GM21529 (cell line): Measurements from ENCODE around the gene ZNF618.

Experiments
- ATAC-seq: cut with Tn5 transposase; IDR thresholded peaks from one replicate; pipeline ENCODE4 v1.9.1; 2021; ENCODE audit not compliant: unreplicated experiment

ZNF618 gene

DNA sequence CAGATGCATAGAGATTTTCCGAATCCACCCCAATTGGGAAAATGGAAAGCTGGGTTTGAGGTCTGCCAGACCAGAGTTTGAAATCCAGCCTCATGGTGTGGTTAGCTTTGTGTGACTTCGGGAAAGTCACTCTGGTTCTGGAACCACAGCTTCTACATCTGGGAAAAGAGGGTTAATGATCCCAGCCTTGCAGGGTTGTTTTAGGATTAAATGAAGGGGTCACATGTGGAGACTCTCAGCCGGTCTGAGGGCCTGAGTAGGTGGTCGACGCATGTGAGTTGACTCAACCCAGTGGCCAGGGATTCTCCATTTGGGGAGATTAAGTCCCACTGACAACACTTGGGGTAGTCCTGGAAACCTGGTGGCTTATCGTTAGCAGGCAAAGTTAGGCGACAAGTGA lies 6.1 kb downstream of the ZNF618 start:
- ATAC-seq = no peak

DNA sequence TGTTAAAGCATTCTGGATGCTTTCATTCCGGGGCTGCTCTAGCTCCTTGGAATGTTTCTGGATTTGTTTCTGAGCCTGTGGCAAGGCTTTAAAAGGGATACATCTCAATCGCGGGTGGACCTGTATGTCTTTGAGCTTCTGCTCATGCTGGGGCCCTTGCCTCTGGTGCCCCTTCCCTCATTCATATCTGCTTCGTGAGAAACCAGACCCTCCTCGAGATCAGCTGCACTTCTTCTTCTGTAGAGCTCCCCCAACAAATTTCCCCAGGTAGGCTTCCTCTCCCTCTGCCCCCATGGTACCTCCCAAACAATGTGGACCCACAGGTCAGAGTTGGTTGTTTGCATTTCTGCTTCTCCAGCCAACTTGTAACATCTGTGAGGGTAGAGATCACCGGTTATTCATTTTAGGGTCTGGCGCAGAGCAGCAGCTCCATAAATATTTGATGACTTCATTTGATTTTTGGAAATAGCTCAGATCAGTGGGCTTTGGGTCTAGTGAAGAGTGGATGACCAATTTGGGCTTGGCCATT lies 6.6 kb downstream of the ZNF618 start:
- no peak for ATAC-seq

DNA sequence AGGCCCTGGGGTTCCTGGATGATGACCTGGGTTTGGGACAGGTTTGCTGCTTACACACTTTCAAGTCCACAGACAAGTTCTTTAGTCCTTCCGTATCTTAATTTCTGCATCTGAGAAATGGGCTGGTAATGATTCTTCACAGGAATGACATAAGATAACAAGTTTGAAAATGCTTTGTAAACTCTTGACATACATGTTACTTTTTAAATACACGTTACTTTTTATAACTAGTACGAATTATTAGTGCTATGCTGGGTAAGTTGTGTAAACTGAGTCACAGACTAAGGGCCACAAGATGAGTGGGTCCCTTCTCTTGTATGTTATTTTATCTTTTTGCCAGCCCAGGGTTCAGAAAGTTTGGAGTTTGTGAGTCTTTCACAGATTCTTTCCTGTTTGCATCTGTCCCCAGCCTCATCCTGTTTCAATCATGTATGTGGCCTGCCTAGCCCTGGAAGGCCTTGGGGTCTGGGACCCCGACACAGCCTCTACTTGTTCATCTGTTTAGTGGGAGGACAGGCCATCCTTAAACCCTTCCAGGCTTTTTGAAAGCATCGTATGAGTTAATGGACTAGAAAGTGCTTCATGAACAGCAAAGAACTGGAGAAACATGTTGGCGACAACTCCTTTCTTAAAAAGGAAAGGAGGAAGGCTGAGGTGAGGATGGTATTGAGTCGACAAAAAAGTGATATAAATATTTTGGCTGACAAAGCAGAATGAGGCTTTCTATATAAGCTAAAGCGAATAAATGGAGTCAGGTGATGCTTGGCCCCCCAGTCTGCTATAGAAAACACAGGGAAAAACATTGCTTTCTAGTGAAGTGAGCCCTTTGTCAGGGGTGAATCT lies 9.3 kb downstream of the ZNF618 start:
- no peak for ATAC-seq

DNA sequence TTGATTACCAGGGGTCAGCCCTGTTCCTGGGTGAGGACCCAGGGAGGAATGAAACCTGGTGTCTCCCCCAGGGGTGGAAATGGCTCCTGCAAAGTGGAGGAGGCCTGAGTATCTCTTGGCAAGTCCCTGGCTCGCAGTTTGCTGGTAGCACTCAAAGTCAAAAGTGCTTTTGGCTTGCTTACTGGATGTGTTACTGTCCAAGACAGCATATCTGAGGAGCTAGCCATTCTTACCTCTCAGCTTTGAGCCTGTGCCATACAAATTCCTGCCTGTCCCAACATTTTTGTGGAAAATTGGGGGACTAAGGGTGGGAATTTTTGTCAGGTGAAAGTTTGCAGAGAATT lies 9.9 kb downstream of the ZNF618 start:
- no peak for ATAC-seq

DNA sequence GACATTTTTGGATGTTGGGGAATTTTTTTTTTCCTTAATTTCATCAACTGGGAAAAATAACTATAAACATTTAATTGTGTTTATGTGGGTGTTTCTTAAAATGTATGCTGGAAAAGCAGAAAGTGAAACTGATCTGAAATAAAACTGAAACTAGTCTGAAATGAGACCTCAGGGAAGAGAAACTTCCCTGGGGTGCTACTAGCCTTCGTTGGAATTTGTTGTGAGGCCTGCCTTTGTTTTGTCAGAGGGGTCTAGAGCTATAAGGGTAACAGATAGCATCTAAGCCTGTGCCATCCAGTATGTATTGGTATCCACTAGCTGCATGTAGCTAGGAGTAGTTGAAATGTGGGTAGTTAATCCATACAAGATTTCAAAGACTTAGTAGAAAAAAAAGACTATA lies 10.4 kb downstream of the ZNF618 start:
- no peak for ATAC-seq

DNA sequence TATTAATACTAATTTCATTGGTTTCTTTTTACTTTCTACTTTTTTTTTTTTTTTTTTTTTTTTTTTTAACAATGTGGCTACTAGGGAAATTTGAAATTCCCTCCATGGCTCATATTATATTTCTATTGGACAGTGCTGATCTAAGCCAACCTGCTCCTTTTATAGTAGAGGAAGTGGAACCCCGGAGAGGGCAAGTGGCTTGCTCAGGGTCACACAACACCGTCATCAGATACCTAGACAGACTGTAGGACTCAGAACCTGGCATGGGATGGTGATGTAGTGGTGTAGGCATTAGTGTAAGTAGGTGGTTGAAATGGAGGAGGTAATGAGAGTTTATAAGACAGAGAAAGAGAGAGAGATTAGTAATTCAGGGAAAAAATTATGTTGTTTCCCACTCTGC lies 10.8 kb downstream of the ZNF618 start:
- ATAC-seq = no peak

DNA sequence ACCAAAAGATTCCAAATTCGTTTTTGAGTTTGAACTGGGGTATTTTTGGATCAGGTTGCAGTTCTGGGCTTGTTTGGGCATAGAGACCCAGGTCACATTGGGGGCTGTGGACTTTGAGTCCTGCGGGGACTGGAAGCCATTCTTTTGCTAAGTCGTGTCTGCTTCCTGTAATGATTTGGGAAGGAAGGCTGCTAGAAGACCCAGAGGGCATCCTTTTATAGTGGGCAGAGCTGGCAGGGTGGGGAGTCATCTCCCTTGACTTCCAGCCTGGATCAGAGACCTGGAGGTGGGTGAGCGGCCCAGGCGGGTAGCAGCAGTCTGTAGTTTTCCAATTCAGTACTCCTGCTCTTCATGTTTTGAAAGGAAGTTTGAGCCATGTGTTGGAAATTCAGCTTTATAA lies 11.3 kb downstream of the ZNF618 start:
- no peak for ATAC-seq

DNA sequence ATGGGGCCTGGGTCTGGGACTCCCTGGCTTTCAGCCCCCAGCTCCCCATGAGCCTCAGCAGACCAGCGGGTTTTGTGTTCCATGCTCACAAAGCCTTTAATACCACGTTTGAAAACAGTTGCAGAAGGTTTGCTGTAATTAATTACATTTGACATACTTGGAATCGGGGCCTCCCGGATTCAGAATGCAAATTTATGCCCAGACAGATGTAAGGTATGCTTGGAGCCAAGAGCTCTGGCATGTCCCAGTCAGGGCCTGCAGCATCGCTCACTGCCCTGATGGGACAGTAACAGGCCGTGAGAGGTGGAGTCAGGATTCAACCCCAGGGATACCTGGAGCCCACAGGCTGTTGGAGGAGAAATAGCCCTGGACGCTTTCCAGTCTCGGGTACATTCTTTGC lies 12.2 kb downstream of the ZNF618 start:
- ATAC-seq = no peak

DNA sequence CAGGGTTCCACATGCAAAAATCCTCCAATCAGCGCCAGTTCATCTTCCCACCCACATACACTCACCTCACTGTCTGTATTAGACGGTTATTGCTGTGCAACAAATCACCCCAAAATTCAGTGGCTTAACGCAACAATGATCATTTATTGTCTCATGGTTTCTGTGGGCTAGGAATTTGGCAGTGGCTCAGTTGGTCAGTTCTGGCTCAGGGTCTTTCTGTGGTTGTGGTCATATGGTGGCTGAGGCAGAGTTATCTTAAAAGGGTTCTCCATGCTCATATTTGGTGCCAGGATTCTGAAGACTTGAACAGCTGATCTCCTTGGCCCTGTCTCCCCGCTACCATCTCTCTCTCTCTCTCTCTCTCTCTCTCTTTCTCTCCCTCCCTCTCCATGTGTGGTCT lies 12.9 kb downstream of the ZNF618 start:
- no peak for ATAC-seq

DNA sequence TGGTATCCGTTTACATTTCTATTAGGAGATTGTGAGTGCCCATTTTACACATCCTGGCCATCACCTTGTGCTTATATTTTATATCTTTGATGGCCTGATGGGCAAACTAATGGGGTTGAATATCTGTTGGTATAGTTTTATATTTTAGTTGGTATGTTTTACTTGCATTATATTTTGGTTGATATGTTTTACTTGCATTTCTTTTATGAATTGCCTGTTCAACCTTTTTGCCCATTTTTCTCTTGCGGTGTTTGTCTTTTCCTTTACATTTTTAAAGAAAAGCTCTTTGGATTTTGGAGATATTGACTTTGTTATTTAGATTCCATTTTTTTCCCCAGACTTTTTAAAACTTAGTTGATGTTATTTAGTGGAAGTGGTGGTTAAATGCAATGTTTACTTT lies 14.6 kb downstream of the ZNF618 start:
- ATAC-seq = no peak

DNA sequence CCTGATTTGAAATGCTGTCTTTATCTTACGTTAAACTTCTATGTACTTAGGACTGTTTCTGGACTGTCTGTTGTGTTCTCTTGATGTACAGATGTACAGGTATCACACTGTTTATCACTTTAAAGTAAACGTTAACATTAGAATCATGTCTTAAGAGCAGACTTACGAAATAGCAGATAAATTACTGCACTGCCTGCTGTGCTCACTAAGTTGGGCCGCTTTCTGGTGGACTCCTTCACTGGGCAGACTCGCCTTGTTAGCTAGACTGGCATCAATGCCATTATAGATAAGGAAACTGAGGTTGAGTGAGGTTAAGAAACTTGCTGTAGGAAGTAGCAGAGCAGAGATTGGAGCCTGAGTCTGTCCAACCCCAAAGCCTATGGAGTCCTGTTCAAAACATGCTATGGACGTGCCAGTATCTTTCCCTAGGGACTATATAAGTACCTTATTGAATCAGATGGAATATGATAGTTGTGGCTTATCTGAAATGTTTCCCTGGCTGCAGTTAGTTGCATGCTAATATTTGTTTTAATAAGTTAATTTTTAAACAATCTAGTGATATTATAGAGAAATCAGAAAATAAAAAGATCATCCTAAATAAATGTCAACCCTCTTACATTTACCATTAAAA lies 16.9 kb downstream of the ZNF618 start:
- ATAC-seq = no peak

DNA sequence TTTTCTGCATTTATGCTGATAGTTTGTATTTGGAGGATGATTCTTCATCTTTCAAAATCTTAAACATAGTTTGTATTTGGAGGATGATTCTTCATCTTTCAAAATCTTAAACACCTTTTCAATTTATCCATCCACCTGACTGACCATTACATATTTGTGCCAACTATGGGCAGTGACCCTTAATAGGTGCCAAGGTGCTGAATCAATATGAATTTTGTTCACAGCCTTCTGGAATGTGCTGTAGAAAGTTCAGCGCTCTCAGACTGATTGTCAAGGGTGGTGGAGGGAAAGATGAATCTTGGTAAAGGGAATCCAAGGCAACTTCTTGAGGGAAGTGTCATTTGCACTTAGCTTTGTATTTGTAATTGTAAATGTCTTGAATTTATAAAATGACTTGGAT lies 18.1 kb downstream of the ZNF618 start:
- ATAC-seq = no peak

DNA sequence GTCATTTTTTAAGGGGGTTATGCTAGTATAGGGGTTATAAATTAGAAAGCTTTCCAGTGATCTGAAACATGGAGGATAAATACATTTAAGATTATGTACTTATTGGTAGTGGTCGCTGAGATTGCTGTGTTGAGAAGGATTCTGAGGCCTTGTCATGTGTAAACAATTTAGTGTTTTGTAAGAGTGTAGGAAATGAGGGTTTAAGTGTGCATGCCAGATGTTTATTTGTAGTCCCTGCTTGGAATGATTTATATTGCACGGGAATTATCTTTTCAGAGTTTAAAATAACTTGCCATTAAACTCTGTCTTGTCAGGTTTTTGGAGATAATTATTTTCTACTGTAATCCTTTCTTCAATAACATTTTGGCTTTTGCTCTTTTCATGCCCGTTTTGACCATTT lies 19.4 kb downstream of the ZNF618 start:
- ATAC-seq = no peak

DNA sequence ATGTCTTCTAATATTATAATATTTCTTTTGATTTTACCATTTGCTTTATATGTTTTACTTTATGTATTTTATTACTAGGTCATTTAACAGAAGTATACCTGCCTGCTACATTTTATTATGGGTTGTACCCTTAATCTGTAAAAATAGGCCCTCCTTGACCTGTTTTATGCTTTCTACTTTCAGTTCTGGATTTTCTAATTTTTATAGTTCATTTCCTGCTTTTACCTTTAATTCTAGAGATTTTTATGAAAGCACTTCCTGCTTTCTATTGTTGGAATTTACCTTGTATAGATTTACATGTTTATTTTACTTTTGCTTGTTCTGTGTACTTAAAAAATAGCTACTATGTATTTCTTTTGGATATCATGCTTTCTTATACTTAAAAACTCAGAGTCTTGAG lies 20.6 kb downstream of the ZNF618 start:
- no peak for ATAC-seq

DNA sequence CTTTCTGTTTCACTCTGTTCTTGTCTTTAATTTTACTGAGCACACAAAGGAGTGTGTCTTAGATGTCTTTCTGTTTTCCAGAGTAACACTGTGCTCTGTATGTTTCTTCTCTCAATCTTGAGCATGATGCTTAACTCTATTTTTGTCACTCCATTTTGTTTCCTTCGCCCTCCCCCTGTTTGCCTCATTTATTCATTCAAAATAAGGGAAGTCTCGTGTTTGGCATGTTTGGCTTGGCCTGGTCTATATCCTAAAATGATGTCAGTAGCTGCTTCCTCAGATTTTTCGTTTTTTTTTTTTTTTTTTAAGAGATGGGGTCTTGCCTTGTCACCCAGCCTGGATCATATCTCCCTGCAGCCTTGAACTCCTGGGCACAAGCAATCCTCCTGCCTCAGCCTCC lies 22.0 kb downstream of the ZNF618 start:
- no peak for ATAC-seq

DNA sequence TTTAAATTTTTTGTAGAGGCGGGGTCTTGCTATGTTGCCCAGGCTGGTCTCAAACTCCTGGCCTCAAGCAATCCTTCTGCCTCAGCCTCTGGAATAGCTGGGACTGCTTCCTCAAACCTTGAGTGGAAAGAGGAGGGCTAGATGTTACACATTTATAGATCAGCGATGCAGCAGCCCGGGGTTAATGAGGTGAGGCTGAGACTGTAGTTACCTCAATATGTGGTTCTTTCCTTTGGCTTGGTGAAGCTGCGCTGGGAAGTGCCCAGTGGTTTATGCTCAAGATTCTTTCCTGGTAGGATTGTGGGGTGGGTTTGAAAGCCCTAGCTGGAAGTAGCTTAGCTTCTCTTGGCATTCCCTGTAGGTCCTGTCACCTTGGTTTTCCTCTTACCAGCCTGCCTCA lies 22.5 kb downstream of the ZNF618 start:
- ATAC-seq = no peak

DNA sequence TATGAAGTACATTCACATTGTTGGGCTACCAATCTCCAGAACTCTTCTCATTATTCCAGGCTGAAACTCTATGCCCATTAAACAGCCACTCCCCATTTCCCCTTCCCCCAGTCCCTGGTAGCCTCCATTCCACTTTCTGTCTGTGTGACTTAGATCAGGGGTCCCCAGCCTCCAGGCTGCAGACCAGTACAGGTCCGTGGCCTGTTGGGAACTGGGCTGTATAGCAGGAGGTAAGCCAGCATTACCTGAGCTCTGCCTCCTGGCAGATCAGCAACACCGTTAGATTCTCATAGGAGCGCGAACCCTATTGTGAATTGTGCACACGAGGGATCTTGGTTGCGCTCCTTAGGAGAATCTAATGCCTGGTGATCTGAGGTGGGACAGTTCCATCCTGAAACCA lies 23.1 kb downstream of the ZNF618 start:
- ATAC-seq = no peak

DNA sequence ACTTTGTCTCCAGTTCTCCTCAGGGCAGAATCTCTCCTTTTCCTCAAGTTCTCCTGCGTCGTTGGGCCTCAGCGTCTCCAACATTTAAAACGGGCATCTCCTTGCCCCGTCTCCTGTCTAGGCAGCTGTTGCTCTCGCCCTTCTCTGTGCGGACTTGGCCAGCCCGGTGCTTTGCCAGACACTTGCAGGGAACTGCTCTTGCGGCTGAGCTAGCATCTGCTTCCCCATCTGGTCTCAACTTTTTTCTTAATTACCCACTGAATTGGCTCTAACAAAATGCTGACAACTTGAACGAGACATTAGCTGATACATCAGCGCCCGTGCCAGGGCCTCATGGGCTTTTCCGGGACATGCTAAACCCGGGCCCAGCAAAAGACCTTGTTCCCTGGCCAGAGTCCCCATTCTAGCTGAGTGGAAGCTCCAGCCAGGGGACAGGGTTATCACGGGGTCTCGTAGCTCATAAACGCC lies 25.1 kb downstream of the ZNF618 start:
- no peak for ATAC-seq

DNA sequence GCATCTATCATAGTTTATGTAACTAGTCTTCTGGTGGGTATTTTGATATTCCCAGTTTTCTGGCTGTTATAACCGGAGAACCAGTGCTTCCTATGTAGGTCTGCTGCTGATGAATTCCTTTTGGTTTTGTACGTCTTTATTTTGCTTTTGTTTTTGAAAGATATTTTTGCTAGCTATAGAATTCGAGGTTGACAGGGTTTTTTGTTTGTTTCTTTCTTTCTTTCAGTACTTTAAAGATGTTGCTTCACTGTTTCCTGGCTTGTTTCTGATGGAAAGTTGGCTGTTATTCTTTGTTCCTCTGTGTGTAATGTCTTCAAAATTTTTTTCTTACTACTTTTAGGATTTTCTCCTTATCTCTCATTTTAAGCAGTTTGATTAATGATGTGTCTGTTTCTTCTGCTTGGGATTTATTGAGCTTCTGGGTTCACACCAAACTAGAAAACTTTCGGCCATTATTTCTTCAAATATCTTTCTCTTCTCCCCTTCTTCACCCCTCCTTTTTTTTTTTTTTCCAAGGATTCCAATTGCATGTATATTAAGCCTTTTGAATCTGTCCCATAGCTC lies 27.5 kb downstream of the ZNF618 start:
- no peak for ATAC-seq

DNA sequence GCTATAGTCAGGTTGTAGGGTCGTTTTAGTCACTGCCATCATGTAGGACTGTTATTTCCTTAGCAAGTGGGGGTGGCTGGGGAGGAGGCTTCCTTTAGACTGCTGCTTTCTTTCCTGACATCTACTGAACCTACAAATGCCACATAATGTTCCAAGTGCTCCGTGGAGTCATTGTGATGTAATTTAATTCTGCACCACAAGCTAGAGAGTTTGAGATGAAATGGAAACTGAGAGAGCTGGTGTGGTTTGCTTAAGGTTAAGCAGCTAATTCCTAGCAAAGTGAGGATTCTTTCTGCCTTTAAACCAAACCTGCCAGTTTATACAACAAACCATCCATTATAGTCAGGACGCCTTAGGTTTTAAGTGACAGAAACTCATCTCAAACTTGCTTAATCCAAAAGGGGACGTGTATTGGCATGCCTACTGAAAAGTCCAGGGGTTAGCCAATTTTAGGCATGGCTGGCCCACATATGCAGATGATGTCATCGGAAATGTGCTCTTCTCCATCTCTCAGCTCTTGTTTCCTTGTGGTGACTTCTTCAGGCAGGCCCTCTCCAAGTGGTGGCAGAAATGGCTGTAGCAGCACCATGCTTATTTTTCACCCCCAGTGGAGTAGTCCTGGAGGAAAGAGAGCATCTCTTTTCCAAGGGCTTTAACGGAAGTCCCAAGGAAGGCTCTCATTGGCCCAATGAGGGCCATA lies 30.5 kb downstream of the ZNF618 start:
- ATAC-seq = no peak

DNA sequence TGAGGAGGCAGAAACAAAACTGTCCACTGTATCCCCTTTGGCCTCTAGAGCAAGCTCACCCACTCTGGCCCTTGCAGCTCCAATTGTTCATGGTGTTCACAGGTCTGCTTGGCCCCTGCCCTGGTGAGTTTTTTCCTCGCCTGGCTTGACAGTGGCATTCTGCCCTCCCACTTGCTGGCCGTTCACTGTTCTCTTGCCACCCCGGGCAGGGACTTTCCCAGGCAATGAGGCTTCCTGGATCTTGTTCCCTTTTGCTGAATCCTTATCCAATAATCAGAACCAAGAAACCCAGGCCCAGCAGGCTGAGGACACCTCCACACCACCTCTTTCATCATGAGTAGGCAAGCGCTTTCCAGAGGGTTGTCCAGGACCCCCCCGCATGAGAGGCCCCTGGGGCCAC lies 31.2 kb downstream of the ZNF618 start:
- ATAC-seq = no peak

DNA sequence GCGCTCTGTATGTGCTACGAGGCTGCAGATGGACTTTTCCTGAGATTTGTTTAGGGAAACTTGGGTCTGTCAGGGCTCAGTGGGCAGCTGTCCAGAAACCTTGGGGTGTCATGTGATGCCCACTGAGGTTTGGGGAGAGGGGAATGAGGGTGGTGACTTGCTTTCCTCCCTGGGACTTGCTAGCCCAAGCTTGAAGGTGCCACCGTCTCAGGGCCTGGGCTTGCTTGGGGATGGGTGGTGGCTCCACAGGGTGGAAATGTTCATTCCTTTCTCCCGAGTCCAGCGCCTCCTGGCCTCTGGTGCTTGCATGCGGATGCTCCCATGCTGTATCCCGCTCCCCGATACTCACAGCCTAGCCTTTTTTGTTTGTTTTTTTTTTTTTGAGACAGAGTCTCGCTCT lies 33.3 kb downstream of the ZNF618 start:
- ATAC-seq = no peak
